Left ventricle myocardium superior (tissue), 1 donor: ENCODE measurements around the gene CATSPER4. TPM values are rescaled to one million over a fixed set of nuclear protein-coding genes. Genes with fewer than 3 reads are reported as not detected.
A peak's percentile ranks its signal among the peaks of the same experiment; 100 is the strongest.

Experiments
- ATAC-seq: fragments of 200-7000 bp; cut with Tn5 transposase; one replicate; pipeline ENCODE4 v1.9.1; 2020; ENCODE audit warnings: mild to moderate bottlenecking, moderate library complexity
- DNase-seq: peaks from one replicate; pipeline ENCODE4 v3.0.0-alpha.2; 2020
- intact Hi-C: fragments of 100-400 bp; cut with micrococcal nuclease; formaldehyde crosslinking; loops from one replicate; pipeline ENCODE4 v1.11.0; 2022
- total RNA-seq: library from RNA; stranded (reverse); fragmentation: NEBNext Ultra II Directional; extraction: Animal tissue kit (Norgen Biotek cat#: 25700); gene quantifications from one replicate; pipeline ENCODE4 v1.2.1, GENCODE V29; 2021
- donor health status: DM: no; HTN: yes; CAD: no; lungs with severe emphysema.

Gene CATSPER4
- total RNA-seq, 1 donor from 2014 or later = not detected

GRCh38 chr1:26163684-26164035 lies 26.7 kb upstream of the CATSPER4 start:
- ATAC-seq (no peak), DNase-seq (no peak)
- intact Hi-C loops = loop anchor here (10.0 kb wide), 1 partner anchor 59 kb away; no protein-coding TSS in a partner anchor

DNA sequence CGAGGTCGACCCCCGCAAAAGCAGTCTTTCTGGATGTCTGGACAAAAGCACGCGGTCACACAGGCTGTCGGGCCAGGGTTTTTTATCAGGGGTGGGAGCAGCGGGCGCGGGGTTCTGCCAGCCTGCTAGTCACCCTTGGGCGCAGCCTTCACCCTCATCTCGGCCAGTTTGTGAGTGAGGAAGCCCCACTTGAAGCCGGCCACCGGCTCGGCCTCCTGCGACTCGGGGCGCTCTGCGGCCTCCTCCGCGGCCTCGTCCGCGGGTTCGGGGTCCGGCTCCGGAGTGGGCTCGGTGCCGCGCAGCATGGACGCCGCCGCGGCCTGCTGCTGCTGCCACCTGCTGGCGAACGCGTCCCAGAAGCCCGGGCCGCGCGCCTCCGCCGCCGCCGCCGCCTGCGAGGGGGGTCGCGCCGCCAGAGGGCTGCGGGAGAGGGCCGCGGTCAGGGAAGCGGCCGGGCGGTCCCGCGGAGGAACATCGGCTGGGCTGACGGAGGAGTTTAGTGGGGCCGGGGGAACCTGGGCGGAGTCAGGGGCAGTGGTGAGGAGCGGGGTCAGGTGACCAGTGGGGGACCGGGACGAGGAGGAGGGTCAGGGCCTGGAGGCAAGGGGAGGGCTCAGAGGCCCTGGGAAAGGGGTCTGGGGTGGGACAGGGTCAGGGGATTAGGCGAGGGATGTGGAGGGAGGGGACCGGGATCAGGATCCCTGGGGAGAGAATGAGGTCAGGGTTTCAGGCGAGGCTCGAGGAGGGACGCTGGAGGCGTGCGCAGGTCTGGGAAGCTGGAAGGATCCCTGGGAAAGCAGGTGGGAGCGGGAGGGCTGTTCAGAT lies 26.2 kb upstream of the CATSPER4 start:
- intact Hi-C loops = loop anchor here (10.0 kb wide), 1 partner anchor 59 kb away; no protein-coding TSS in a partner anchor
- peak; percentile 30 for ATAC-seq
- DNase-seq = peak; percentile 74

GRCh38 chr1:26164861-26165842 lies 25.2 kb upstream of the CATSPER4 start:
- DNase-seq (no peak), ATAC-seq (no peak)
- intact Hi-C loops = loop anchor here (10.0 kb wide), 1 partner anchor 60 kb away; no protein-coding TSS in a partner anchor

DNA sequence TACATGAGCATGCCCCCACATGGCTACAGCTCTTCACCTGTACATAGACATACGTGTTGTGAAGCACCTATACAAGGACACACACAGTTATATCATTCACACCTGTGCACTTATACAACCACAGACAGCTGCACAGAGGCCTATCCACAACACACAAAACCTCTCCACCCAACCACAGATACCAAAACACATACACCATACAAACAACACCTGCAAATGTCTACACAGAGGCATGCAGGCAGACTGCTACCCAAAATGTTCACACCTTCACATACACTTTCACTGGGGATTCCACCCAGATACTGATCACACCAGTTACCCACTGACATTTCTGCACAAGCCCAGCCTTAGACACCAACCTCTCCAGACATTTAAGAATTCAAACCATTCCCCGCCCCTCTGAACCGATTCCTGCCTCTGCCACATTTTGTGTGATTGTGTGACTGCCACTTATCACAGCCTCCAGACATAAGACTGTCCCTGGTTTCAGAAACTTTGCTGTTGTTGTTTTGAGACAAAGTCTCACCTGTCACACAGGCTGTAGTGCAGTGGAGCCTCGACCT lies 23.6 kb upstream of the CATSPER4 start:
- intact Hi-C loops = loop anchor here (10.0 kb wide), 1 partner anchor 62 kb away; no protein-coding TSS in a partner anchor

GRCh38 chr1:26168410-26169197 lies 21.8 kb upstream of the CATSPER4 start, which contains the start of gene C1orf232:
Gene C1orf232, minus strand, starts transcription at chr1:26168963. Its CDS starts 464 bp downstream, at chr1:26168499.
- DNase-seq (no peak), ATAC-seq (no peak)
- intact Hi-C loops = loop anchor here (10.0 kb wide), 1 partner anchor 64 kb away; no protein-coding TSS in a partner anchor

More for the DNA sequence above, 23.6 kb upstream of the CATSPER4 start:
- ATAC-seq (no peak), DNase-seq (no peak)

DNA sequence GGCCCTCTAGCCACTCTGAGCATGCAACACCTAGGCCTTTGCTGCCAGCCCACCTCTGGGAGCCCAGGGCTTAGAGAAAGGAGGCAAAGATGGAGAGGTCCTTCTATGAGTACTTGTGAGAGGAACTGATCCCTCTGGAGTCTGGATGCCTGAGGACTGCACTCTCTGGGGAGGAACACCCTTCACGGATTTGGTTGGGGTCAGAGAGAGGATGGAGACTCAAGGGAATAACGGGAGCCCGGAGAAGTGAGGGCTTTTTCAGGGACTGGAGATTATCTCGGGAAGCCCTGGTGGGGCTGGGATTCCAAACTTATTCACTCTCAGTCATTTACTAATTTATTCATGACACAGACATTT lies 21.2 kb upstream of the CATSPER4 start:
- no peak for ATAC-seq
- intact Hi-C loops = loop anchor here (10.0 kb wide), 1 partner anchor 64 kb away; no protein-coding TSS in a partner anchor
- DNase-seq = no peak

DNA sequence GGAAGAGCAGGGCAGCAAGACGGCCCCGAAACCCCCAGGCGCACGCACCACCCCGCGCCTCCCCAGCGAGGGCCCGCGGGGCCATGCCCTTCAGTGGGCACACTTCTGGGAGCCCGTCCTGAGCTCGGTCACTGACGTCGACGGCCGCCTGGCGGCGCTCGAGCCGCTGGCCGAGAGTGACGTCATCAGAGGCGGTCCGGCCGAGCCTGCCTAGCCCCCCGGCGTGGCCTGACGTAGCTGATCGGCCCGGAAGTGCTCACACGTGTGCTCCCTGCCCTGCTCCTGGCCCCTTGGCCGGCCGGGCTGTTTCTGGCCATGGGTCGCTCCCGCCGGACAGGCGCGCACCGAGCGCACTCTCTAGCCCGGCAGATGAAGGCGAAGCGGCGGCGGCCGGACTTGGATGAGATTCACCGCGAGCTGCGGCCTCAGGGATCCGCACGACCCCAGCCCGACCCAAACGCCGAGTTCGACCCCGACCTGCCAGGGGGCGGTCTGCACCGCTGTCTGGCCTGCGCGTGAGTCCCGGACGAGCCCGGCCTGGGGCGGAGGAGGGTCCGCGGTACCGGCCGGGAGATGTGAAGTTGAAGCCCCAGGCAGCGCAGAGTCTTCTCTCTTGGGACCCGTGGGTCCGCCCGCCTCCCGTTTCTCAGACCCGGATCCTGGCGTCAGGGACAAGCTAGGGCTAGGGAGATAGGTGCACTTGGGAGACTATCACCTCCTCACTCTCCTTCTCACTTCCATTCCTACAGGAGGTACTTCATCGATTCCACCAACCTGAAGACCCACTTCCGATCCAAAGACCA lies 20.5 kb upstream of the CATSPER4 start, which contains the start of gene ZNF593:
ZNF593 (plus strand) TSS at position 240 of the 803 bp plus-strand sequence; CDS start at position 316, 76 bp downstream.
- intact Hi-C loops = loop anchor here (10.0 kb wide), 1 partner anchor 65 kb away; no protein-coding TSS in a partner anchor
- ATAC-seq = peak; percentile 96
- DNase-seq = peak; percentile 96

DNA sequence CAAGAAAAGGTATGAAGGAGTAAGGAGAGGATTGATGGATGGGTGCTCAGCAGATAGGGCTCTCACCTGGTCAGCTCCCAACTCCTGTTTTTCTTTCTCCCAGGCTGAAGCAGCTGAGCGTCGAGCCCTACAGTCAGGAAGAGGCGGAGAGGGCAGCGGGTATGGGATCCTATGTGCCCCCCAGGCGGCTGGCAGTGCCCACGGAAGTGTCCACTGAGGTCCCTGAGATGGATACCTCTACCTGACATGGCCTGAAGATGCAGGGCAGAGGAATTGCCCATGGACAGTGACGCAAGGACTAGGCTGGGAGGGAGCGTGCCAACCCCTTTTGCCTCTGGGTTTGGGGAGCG lies 20.0 kb upstream of the CATSPER4 start:
- ATAC-seq = no peak
- intact Hi-C loops = no loop called here
- DNase-seq = no peak

DNA sequence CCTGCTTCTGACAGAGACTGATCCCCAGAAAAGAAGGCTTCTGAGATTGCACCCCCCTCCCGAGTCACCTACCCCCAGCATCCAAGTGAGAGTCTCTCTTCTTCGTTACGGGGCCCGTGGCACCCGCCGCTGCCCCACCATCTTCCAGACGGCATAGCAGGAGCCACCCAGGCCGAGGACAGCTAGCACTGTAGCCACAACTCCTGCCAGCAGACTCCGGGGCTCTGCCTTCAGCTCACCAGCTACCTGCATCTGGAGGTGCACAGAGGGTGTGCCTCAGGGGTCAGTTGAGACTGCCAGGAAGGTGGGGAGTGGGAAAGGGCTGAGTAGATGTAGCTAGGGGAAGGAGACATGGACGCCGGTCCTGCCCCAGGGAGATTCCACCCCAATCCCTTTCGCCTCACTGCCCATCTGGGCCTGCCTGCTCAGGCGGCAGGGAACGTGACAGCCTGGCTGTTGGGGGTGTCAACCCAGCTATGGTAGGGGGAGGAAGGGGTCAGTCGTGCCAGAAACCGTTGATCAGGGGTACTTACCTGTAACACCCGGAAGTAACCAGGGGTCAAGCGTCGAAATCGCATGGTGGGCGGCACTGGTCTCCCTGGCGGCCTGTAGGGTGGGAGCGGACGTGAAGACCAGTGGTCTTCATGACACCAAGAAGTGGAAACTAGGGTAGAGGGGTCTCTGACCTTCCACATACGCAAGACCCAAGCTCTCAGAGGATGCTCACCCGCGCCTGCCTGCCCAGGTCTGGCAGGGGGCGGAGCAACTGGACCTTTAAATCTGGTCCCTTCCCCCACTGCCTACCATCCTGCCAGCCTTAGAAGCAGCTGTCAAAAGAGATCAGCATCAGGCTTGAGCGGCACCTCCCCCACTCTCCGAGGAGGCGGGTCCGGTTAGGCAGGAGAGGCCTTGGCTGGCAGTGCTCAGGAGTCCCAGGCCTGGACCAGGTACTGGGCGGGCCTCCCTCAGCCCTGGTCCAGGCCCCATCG lies 19.0 kb upstream of the CATSPER4 start, which contains the start of gene ZNF593OS:
ZNF593OS (minus strand) TSS at position 749 of the 989 bp plus-strand sequence; CDS start at position 578, 171 bp downstream.
- intact Hi-C loops = no loop called here
- ATAC-seq = no peak
- DNase-seq = no peak

DNA sequence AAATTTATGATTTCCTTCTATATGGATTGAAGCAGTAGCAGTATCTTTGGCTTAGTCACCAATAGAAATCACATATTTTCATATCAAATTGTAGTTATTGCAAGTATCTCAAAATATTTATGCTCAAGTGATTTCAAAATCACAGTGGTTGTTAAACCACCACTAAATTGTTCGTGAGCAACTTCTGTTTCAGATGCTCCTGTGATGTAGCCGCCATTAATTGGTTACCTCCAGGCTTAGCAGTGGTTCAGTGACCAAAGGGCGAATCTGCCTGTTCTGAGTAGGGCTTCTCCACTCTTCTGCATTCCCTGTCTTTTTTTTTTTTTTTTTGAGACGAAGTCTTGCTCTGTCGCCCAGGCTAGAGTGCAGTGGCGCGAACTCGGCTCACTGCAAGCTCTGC lies 15.1 kb upstream of the CATSPER4 start:
- DNase-seq = no peak
- no peak for ATAC-seq
- intact Hi-C loops = no loop called here

DNA sequence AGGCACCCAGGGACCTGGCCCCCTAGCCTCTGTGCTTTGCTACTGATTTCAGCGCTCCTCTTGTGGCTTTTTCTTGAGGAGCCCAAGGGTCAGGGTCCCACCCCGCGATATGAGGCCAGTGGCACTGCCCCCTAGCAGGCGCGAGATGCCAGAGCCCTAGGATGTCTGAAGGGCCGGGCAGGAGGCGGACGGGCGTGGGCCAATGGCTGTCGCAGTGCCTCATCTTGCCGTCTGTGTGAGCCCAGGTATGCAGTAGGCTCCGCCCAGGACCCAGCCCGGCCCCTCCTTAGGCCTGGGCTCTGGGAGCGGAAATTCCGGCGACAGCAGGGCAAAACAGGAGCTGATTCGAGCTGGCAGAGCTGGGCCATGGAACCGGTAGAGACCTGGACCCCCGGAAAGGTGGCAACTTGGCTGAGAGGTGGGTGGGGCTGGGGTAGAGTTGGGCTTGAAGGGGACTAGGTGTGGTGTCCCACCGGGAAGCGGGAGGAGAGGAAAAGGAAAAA lies 13.2 kb upstream of the CATSPER4 start, which contains the start of gene CNKSR1:
CNKSR1 (plus strand) TSS at position 310 of the 503 bp plus-strand sequence; CDS start at position 367, 57 bp downstream.
- intact Hi-C loops = no loop called here
- DNase-seq (no peak), ATAC-seq (no peak)

DNA sequence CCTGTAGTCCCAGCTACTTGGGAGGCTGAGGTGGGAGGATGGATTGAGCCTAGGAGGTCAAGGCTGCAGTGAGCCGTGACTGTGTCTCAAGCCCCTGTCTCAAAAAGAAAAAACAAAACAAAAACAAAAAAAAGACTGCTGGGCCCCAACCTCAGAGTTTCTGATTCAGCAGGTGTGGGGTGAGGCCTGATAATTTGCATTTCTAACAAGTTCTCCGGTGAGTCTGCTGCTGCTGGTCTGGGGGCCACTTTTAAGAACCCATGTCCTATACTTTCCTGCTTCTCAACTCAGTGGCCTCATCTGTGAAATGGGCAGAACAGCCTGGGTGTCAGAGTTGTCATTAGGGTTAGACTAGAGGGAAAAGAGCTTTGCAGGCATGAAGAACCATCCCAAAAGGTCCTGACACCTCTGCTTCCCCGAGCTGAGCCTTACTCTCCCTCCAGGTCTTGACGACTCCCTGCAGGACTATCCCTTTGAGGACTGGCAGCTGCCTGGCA lies 10.3 kb upstream of the CATSPER4 start:
- intact Hi-C loops = no loop called here
- ATAC-seq = no peak

DNA sequence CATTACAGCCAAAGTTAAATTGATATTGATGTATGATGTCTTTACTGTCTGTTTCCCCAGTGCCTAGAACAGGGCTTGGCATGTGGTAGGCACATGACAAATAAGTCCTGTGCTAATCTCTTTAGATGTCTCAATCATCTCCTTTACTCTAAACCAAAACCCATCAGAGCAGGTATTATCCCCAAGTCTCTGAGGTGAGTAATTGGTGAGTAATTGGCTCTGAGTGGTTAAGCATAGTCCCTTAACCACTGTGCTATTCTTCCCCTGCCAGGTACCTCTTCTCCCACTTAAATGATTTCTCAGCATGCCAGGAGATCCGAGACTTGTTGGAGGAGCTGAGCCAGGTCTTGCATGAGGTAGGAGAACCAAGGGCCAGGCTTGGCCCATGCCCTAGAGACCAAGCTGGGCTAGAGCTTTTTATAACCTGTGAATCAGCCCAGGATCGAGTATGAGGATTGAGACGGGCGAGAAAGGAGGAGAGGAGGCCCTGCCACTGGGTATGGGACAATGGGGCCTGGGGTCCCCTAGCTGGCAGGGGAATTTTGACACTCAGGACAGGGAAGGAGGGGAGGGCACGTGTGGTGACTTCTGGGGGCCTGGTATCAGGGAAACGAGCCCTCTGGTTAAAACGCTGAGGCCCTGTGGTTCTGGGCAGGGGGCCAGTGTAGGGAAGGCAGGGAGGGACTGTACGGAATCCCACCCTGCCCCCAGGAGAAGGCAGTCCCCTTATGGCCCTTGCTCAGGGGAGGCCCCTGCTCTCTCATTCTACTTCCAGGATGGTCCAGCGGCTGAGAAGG lies 8.6 kb upstream of the CATSPER4 start:
- DNase-seq = no peak
- peak; percentile 75 for ATAC-seq
- intact Hi-C loops = no loop called here

More for the DNA sequence above, 10.3 kb upstream of the CATSPER4 start:
- DNase-seq = no peak

DNA sequence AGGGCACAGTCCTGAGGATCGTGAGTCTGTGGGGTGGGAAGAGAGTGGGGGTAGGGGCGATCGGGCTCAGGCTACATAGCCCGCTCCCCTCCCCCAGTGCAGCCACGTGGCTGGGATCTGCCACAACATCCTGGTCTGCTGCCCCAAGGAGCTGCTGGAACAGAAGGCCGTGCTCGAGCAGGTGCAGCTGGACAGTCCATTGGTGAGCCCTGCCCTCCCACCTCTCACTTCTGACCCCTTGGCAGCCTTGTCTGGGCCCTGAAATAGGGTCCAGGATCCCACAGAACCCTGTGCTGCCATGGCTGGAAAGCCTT lies 8.1 kb upstream of the CATSPER4 start:
- intact Hi-C loops = no loop called here
- ATAC-seq (no peak), DNase-seq (no peak)

DNA sequence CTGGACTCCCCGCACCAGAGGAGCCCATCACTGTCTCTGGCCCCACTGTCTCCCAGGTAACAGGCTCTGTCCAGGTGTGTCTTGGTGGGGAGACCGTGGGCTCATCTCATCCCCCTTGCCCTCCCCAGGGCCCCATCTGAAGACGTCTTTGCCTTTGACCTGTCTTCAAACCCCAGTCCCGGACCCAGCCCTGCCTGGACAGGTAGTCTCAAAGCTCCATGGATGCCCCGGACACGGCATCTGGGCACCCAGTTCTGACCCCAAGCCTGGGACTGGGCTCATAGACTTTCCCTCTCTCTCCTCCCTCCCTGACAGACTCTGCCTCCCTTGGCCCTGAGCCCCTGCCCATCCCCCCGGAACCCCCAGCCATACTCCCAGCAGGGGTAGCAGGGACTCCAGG lies 6.3 kb upstream of the CATSPER4 start:
- intact Hi-C loops = no loop called here
- DNase-seq = no peak

More for the DNA sequence above, 6.3 kb upstream of the CATSPER4 start:
- ATAC-seq = no peak
